GM21825 (cell line): ENCODE data around the gene CCDC136.

Source experiments
- ATAC-seq: cut with Tn5 transposase; IDR thresholded peaks from one replicate; pipeline ENCODE4 v1.9.1; 2021; ENCODE audit warnings: mild to moderate bottlenecking, moderate library complexity; ENCODE audit not compliant: unreplicated experiment

CCDC136 gene

GRCh38 chr7:128859232-128860157 is 67.7 kb downstream of the CCDC136 start:
- ATAC-seq: no peak

- ATAC-seq: no peak
Observed at GRCh38 chr7:128860158-128861073, 68.6 kb downstream of the CCDC136 start.

- no peak for ATAC-seq
Observed at GRCh38 chr7:128861957-128862570, 70.3 kb downstream of the CCDC136 start.

- ATAC-seq: peak; percentile 78
Observed at GRCh38 chr7:128862571-128863432, 71.0 kb downstream of the CCDC136 start, which contains the start of gene ATP6V1F. Gene ATP6V1F, plus strand, starts transcription at chr7:128862856. Its CDS starts 49 bp downstream, at chr7:128862905.

- ATAC-seq: peak; percentile 30
Observed at GRCh38 chr7:128863433-128863989, 71.7 kb downstream of the CCDC136 start.

- no peak for ATAC-seq
Observed at GRCh38 chr7:128865303-128865702, 73.5 kb downstream of the CCDC136 start.

- ATAC-seq: no peak
Observed at GRCh38 chr7:128865996-128866877, 74.5 kb downstream of the CCDC136 start.

GRCh38 chr7:128867241-128867640 is 75.5 kb downstream of the CCDC136 start:
- no peak for ATAC-seq

GRCh38 chr7:128867842-128868623 is 76.3 kb downstream of the CCDC136 start:
- no peak for ATAC-seq

- no peak for ATAC-seq
Observed at GRCh38 chr7:128868624-128869137, 76.9 kb downstream of the CCDC136 start.

GRCh38 chr7:128869138-128869943 is 77.6 kb downstream of the CCDC136 start:
- ATAC-seq: peak; percentile 66

GRCh38 chr7:128869944-128870285 is 78.1 kb downstream of the CCDC136 start:
- ATAC-seq: peak; percentile 8

- ATAC-seq: no peak
Observed at GRCh38 chr7:128871050-128871449, 79.3 kb downstream of the CCDC136 start.
